ENCODE data around the gene NHLRC1. TPM values are rescaled to one million over a fixed set of nuclear protein-coding genes. Genes with fewer than 3 reads are reported as not detected.

NHLRC1 gene
- total and polyA plus RNA-seq, 2 experiments from 2014 or later = 1.1 TPM

GRCh38 chr6:18121580-18122127, 823 bp downstream of the NHLRC1 start:
- H3K27ac ChIP-seq (ENCODE audit: low read depth) = no peak overlapping the region
- peak overlapping the region; percentile 73; the same call in 1 of the 2 replicates for H3K4me2 ChIP-seq
- H2AFZ ChIP-seq = peak overlapping the region; percentile 98
- Mint-ChIP-seq H3K4me1 (peaks cover 7% of the 10 kb centered on the region; the same call in 2 of the 3 replicates), H3K9me3 (peaks cover 5% of the 10 kb centered on the region; the same call in 1 of the 3 replicates), H3K27me3 (ENCODE audit: insufficient read depth, low read depth, poor library complexity) (peaks cover 19% of the 10 kb centered on the region), H3K27ac (no peak overlapping the region), H3K36me3 (ENCODE audit: low read depth) (no peaks in the 10 kb centered on the region; the same call in 2 of the 3 replicates), H3K4me3 (peak overlapping the region; percentile 45; the same call in 2 of the 3 replicates)
- peaks cover 22% of the 10 kb centered on the region for H3K27me3 ChIP-seq (ENCODE audit: insufficient read depth)
- DNase-seq (ENCODE audit: low spot score) = peak; percentile 68
- H3K79me2 ChIP-seq (replicated peaks; ENCODE audit: insufficient read depth) = no peaks in the 10 kb centered on the region
- H3K4me1 ChIP-seq (ENCODE audit: insufficient read depth) = no peaks in the 10 kb centered on the region
- H3K9me2 ChIP-seq (ENCODE audit: insufficient read depth) = no peaks in the 10 kb centered on the region; the same call in 1 of the 2 replicates
- peak; percentile 70 for ATAC-seq
- H4K20me1 ChIP-seq (replicated peaks; ENCODE audit: insufficient read depth) = no peaks in the 10 kb centered on the region
- H3K4me3 ChIP-seq = peak overlapping the region; percentile 49
- 0 out of 2 replicates have a peak, but pooled peaks cover 3% of the 10 kb centered on the region for H3F3A ChIP-seq (replicated peaks; ENCODE audit: low read depth)
- H3K36me3 ChIP-seq (ENCODE audit: insufficient read depth) = no peaks in the 10 kb centered on the region
- TF ChIP-seq STAT1 (IDR thresholded peaks at IDR 0.05; ENCODE audit: unreplicated experiment) (no peak), NANOG (IDR thresholded peaks at IDR 0.05; ENCODE audit: borderline replicate concordance) (no peak), ETS1 (IDR thresholded peaks at IDR 0.05) (no peak), REST (IDR thresholded peaks at IDR 0.05; ENCODE audit: unreplicated experiment) (no peak), CTCF (conservative IDR thresholded peaks at IDR 0.05; ENCODE audit: low read depth in 2 of 2) (peak; percentile 44 to 83)

- no peak overlapping the region for H3K27ac ChIP-seq (ENCODE audit: low read depth)
- no peaks in the 10 kb centered on the region for H4K20me1 ChIP-seq (replicated peaks; ENCODE audit: insufficient read depth)
- no peak overlapping the region for H3K4me2 ChIP-seq
- DNase-seq (ENCODE audit: low spot score) (no peak), ATAC-seq (no peak)
- TF ChIP-seq CTCF (conservative IDR thresholded peaks at IDR 0.05; ENCODE audit: low read depth in 2 of 2) = no peak
- no peak for TF ChIP-seq ZNF114 (CRISPR knock-in tag; IDR thresholded peaks at IDR 0.05)
- H3K79me2 ChIP-seq (replicated peaks; ENCODE audit: insufficient read depth) = no peaks in the 10 kb centered on the region
- no peak overlapping the region for H3K4me3 ChIP-seq
- H2AFZ ChIP-seq = no peak overlapping the region
- H3F3A ChIP-seq (replicated peaks; ENCODE audit: low read depth) = 0 out of 2 replicates have a peak, but pooled peaks cover 3% of the 10 kb centered on the region
- no peaks in the 10 kb centered on the region for H3K36me3 ChIP-seq (ENCODE audit: insufficient read depth)
- no peaks in the 10 kb centered on the region; the same call in 1 of the 2 replicates for H3K9me2 ChIP-seq (ENCODE audit: insufficient read depth)
- Mint-ChIP-seq H3K27ac (no peak overlapping the region), H3K4me1 (peaks cover 4% of the 10 kb centered on the region; the same call in 2 of the 3 replicates), H3K36me3 (ENCODE audit: low read depth) (no peaks in the 10 kb centered on the region; the same call in 2 of the 3 replicates), H3K9me3 (peaks cover 5% of the 10 kb centered on the region; the same call in 1 of the 3 replicates), H3K27me3 (ENCODE audit: insufficient read depth, low read depth, poor library complexity) (peaks cover 19% of the 10 kb centered on the region), H3K4me3 (no peak overlapping the region)
- peaks cover 22% of the 10 kb centered on the region for H3K27me3 ChIP-seq (ENCODE audit: insufficient read depth)
- H3K4me1 ChIP-seq (ENCODE audit: insufficient read depth) = no peaks in the 10 kb centered on the region
Measured at GRCh38 chr6:18119236-18119635, 3.2 kb downstream of the NHLRC1 start.

All from GM23338 (cell line).